Psoas muscle (tissue), 8 donors: Measurements from ENCODE around the gene NEK11. TPM values are rescaled to one million over a fixed set of nuclear protein-coding genes. Genes with fewer than 3 reads are reported as not detected.
"Not testable (repeated sequence)": the region's sequence is repeated elsewhere in the genome, so short reads cannot be mapped to it uniquely, and the experiment has no call there.

ENCODE experiments used
- ATAC-seq, 4 donors: fragments of 200-7000 bp; cut with Tn5 transposase; one replicate each; pipeline ENCODE4 v1.9.1; 2020; ENCODE audit warnings: moderate library complexity in 3 of 4, mild to moderate bottlenecking in 2 of 4
- DNase-seq, 2 donors: peaks; one replicate each; pipeline ENCODE4 v3.0.0-alpha.2; 2020
- H3K27ac ChIP-seq: fragments of 200-600 bp; one replicate; pipeline ENCODE4 v1.8.0; 2022
- H3K27me3 ChIP-seq, 3 donors: fragments of 200-600 bp in 1 of 3; one replicate each; pipeline versions ENCODE4 v1.6.1 to v1.8.0; 2013 to 2022; ENCODE audit warnings: low read length in 2 of 3, mild to moderate bottlenecking in 2 of 3, moderate library complexity in 1 of 3; ENCODE audit not compliant: insufficient read depth in 3 of 3
- H3K36me3 ChIP-seq, 2 donors: fragments of 200-600 bp in 1 of 2; one replicate each; pipeline versions ENCODE4 v1.6.1 to v1.8.0; 2013 to 2022; ENCODE audit warnings: low read depth in 1 of 2, mild to moderate bottlenecking in 1 of 2, moderate library complexity in 1 of 2; ENCODE audit not compliant: insufficient read depth in 1 of 2
- H3K4me1 ChIP-seq: fragments of 200-600 bp; one replicate; pipeline ENCODE4 v1.8.0; 2022
- H3K4me3 ChIP-seq: fragments of 200-600 bp; one replicate; pipeline ENCODE4 v1.8.0; 2022; ENCODE audit warnings: mild to moderate bottlenecking
- H3K9me3 ChIP-seq: fragments of 200-600 bp; one replicate; pipeline ENCODE4 v1.8.0; 2022
- WGBS, 3 donors: extraction: QIAGEN DNeasy Blood & Tissue Kit; methylation state at CpG; one replicate each; pipeline versions ENCODE4 v1.1.6 to v1.1.7; 2013; 5-methylcytosine and 5-hydroxymethylcytosine counted together
- intact Hi-C, 2 donors: fragments of 100-400 bp; cut with DNase I; formaldehyde crosslinking; loops; one replicate each; pipeline versions ENCODE4 v1.11.0 to v1.14.2; 2022
- polyA plus RNA-seq, 3 donors: library from polyadenylated mRNA; stranded (reverse); fragments of 200-250 nt; gene quantifications; one replicate each; pipeline ENCODE4 v1.2.3, GENCODE V29; 2013
- total RNA-seq, 4 donors: library from RNA; stranded (reverse); fragmentation: NEBNext Ultra II Directional in 2 of 4; extraction: Animal tissue kit (Norgen Biotek cat#: 25700) in 2 of 4; gene quantifications; one replicate each; pipeline versions ENCODE4 v1.2.1 to v1.2.4, GENCODE V29; 2021 to 2023
- TF ChIP-seq, protein P1 (sequence below): fragments of 200-600 bp; IDR thresholded peaks from one replicate; pipeline ENCODE4 v1.8.0; 2022; ENCODE audit warnings: antibody characterized with exemption
- donor health status: healthy with polysubstance abuse.
- donor health status: DM: no; HTN: no; CAD: no; lungs with moderate emphysema.
- donor health status: Bipolar disorder and iron deficiency.
- donor health status: healthy.
- donor health status: DM: yes; HTN: yes; CAD: no.
- donor health status: DM: no; HTN: no; CAD: no.
- donor health status: DM: no; HTN: no; CAD: no.
- donor health status: DM: yes; HTN: yes; CAD: no.

The NEK11 gene
- total and polyA plus RNA-seq, 7 donors: 1.5 to 7.2 (median 2.1) TPM

DNA sequence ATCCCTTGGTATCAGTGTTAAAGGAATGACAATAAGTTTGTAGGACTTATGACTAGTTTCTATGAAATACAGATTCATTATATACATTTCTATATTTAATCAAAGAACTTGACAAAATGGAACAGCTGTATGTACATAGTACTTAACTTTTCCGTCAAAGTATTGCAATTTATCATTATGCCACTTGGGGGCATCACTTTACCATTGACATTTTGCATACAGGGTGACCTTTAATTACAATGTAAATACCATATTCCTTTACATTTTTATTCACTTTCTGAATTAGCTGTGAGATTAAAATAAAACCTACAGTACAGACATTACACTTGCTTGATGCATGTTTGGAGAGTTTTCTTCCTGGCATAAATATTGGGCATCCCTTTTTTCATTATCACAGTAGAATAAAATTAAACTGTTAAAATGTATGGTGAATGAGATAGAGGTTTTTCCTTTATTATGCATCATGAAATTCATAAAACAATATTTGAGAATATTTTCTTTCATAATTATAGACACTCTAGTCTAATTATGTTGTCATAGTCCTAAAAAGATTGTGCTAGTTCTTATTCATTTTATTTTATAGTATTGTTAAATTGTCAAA, 6.9 kb downstream of the NEK11 start:
- DNase-seq: no peak
- H3K27ac ChIP-seq: no peak overlapping the region
- ATAC-seq: no peak
- H3K4me3 ChIP-seq: no peak overlapping the region
- 36 to 50% (median 37%) methylated on average over 1 of the region's 1 CpG for WGBS, 3 donors
- H3K36me3 ChIP-seq: peaks cover 0 to 21% of the 10 kb centered on the region in 2 donors
- no peaks in the 10 kb centered on the region for H3K4me1 ChIP-seq
- no peaks in the 10 kb centered on the region for H3K9me3 ChIP-seq
- TF ChIP-seq, protein P1, sequence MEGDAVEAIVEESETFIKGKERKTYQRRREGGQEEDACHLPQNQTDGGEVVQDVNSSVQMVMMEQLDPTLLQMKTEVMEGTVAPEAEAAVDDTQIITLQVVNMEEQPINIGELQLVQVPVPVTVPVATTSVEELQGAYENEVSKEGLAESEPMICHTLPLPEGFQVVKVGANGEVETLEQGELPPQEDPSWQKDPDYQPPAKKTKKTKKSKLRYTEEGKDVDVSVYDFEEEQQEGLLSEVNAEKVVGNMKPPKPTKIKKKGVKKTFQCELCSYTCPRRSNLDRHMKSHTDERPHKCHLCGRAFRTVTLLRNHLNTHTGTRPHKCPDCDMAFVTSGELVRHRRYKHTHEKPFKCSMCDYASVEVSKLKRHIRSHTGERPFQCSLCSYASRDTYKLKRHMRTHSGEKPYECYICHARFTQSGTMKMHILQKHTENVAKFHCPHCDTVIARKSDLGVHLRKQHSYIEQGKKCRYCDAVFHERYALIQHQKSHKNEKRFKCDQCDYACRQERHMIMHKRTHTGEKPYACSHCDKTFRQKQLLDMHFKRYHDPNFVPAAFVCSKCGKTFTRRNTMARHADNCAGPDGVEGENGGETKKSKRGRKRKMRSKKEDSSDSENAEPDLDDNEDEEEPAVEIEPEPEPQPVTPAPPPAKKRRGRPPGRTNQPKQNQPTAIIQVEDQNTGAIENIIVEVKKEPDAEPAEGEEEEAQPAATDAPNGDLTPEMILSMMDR: peak; percentile 55
- intact Hi-C loops: loop anchor here (10.0 kb wide), 3 partner anchors 351 to 1001 kb away; partner anchors contain the start of genes CPNE4 (in 1 of the 2) and NUDT16 (in 1 of the 2)
- H3K27me3 ChIP-seq: no peaks in the 10 kb centered on the region

DNA sequence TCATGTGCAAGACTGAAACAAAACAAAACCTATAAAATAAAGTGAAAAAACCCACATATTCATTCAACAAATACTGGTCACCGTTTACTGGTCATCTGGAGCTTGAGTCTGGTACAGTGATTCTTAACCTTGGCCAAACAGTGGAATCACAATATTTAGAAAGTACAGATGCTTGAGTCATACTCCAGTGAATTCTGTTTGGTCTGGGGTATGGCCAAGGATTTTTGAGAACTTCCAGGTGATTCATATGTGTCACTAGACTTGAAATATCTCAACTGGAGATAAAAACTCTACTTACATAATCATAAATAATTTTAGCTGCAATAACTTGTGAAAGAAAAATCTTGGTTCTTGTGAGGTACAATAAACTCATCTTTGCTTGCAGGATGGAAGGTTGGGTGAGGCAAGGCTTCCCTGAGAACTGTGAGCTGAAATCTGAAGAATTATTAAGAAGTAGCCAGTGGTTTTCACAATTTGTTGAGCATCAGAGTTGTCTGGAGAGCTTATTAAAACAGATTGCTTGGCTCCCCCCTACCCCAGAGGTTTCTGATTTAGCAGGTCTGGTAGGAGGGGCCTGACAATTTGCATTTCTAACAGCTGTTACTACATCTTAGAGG, 9.6 kb downstream of the NEK11 start:
- WGBS, 3 donors: 44 to 89% (median 81%) methylated on average over 1 of the region's 1 CpG
- intact Hi-C loops: loop anchor here (10.0 kb wide), 3 partner anchors 348 to 998 kb away; partner anchors contain the start of genes CPNE4 (in 1 of the 2) and NUDT16 (in 1 of the 2)
- Histone ChIP-seq H3K27ac (no peak overlapping the region), H3K4me1 (no peaks in the 10 kb centered on the region), H3K27me3 (no peaks in the 10 kb centered on the region), H3K9me3 (no peaks in the 10 kb centered on the region), H3K4me3 (no peak overlapping the region), H3K36me3 (peaks cover 0 to 3% of the 10 kb centered on the region in 2 donors)
- ATAC-seq (no peak), DNase-seq (no peak)
- TF ChIP-seq, protein P1: no peak

DNA sequence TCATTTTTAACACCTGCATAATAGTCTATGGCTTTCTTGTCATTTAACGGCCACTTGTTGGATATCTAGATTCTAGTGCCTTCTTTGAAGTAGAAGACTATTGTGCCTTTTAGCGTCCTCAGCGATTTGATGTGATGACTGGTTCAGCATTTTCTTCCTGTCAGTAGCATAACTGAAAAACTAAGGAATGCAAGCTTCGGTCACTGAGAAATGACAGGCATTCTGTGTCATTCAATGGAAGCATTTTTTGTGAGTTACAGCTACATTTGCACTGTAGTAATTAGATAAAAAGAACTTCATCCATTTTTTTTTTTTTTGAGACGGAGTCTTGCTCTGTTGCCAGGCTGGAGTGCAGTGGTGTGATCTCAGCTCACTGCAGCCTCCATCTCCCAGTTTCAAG, 10.3 kb downstream of the NEK11 start:
- ATAC-seq: no peak
- Histone ChIP-seq H3K27me3 (no peaks in the 10 kb centered on the region), H3K9me3 (no peaks in the 10 kb centered on the region), H3K36me3 (no peaks in the 10 kb centered on the region), H3K4me1 (no peaks in the 10 kb centered on the region), H3K27ac (no peak overlapping the region), H3K4me3 (no peak overlapping the region)
- no peak for DNase-seq
- intact Hi-C loops: loop anchor here (10.0 kb wide), 3 partner anchors 348 to 998 kb away; partner anchors contain the start of genes CPNE4 (in 1 of the 2) and NUDT16 (in 1 of the 2)
- WGBS, 3 donors: 91 to 92% (median 92%) methylated on average over 5 of the region's 5 CpGs
- TF ChIP-seq, protein P1: no peak

DNA sequence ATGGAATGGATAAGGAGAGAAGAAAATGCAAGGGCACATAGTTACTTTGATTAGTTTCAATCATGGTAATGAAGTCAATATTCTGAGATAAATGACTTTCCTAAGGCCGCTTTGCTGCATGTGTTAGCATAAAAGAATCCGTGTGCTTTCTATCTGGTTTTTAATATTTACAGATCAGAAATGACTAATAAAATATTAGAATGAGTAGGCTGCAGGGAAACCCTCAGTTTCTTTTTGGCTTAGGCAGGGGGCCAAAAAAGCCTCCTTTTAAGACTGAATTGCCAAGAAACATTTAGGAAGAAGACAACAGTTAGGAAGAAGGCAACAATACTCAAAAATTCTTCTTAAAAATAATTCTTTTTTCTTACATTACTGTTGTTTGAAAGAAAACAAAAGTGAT, 11.6 kb downstream of the NEK11 start:
- no peak for ATAC-seq
- no peak overlapping the region for H3K4me3 ChIP-seq
- no peaks in the 10 kb centered on the region for H3K9me3 ChIP-seq
- H3K36me3 ChIP-seq: no peaks in the 10 kb centered on the region
- TF ChIP-seq, protein P1: no peak
- H3K27ac ChIP-seq: no peak overlapping the region
- no peaks in the 10 kb centered on the region for H3K4me1 ChIP-seq
- 71 to 95% (median 90%) methylated on average over 2 of the region's 2 CpGs for WGBS, 3 donors
- intact Hi-C loops: loop anchor here (10.0 kb wide), 3 partner anchors 346 to 996 kb away; partner anchors contain the start of genes CPNE4 (in 1 of the 2) and NUDT16 (in 1 of the 2)
- no peaks in the 10 kb centered on the region for H3K27me3 ChIP-seq
- DNase-seq: no peak

DNA sequence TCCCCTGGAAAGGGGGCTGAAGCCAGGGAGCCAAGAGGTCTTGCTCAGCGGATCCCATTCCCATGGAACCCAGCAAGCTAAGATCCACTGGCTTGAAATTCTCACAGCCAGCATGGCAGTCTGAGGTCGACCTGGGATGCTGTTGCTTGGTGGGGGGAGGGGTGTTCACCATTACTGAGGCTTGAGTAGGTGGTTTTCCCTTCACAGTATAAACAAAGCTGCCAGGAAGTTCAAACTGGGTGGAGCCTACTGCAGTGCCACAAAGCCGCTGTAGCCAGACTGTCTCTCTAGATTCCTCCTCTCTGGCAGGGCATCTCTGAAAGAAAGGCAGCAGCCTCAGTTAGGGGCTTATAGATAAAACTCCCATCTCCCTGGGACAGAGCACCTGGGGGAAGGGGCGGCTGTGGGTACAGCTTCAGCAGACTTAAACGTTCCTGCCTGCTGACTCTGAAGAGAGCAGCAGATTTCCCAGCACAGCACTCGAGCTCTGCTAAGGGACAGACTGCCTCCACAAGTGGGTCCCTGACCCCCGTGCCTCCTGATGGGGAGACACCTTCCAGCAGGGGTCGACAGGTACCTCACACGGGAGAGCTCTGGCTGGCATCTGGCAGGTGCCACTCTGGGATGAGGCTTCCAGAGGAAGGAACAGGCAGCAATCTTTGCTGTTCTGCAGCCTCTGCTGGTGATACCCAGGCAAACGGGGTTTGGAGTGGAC, 15.8 kb downstream of the NEK11 start:
- H3K4me3 ChIP-seq, H3K4me1 ChIP-seq, H3K9me3 ChIP-seq, H3K27me3 ChIP-seq, intact Hi-C loops, H3K27ac ChIP-seq, ATAC-seq, DNase-seq, H3K36me3 ChIP-seq: not testable (repeated sequence)
- WGBS, 3 donors: 81 to 84% (median 81%) methylated on average over 10 of the region's 10 CpGs
